A673 (cell line): ENCODE data around the gene IMMP2L. TPM values are rescaled to one million over a fixed set of nuclear protein-coding genes. Genes with fewer than 3 reads are reported as not detected.
A peak's percentile ranks its signal among the peaks of the same experiment; 100 is the strongest.

Experiments used
- BruUV-seq: library from RNA; stranded (reverse); fragments of 400-500 nt; replicated peaks from 2 replicates; lab custom pipeline; 2021; lab: Mats Ljungman, UMichigan
- CTCF ChIA-PET: fragments of 300-600 bp; sonication (Branson Sonifier 250); formaldehyde crosslinking; loops from one replicate; lab custom pipeline; 2022; ENCODE audit warnings: antibody characterized with exemption; lab: Charles Lee
- POLR2A ChIA-PET: fragments of 300-600 bp; sonication (Branson Sonifier 250); formaldehyde crosslinking; loops from one replicate; lab custom pipeline; 2022; ENCODE audit warnings: antibody characterized with exemption; ENCODE audit not compliant: low non-redundant PET; lab: Charles Lee
- DNase-seq: peaks from one replicate; pipeline ENCODE4 v3.0.0-alpha.2; 2015; ENCODE audit warnings: low spot score
- H3K27ac ChIP-seq: fragments of 200-600 bp; sonication (generic); 2 replicates; pipeline ENCODE4 v1.5.1; 2016; ENCODE audit warnings: mixed run types, low read depth, mild to moderate bottlenecking, mixed read lengths, antibody characterized with exemption, low read length; ENCODE audit not compliant: poor library complexity, severe bottlenecking
- H3K27me3 ChIP-seq: fragments of 200-600 bp; sonication (generic); replicated peaks from 2 replicates; pipeline ENCODE4 v1.6.1; 2017; ENCODE audit warnings: mixed run types, low read depth, mild to moderate bottlenecking, mixed read lengths, antibody characterized with exemption, low read length; ENCODE audit not compliant: insufficient read depth, poor library complexity
- H3K36me3 ChIP-seq: fragments of 200-600 bp; sonication (generic); 2 replicates; pipeline ENCODE4 v1.6.1; 2016; ENCODE audit warnings: mixed run types, mild to moderate bottlenecking, mixed read lengths, antibody characterized with exemption, low read length; ENCODE audit not compliant: insufficient read depth, poor library complexity, severe bottlenecking
- H3K4me1 ChIP-seq: fragments of 200-600 bp; sonication (generic); 2 replicates; pipeline ENCODE4 v1.6.1; 2017; ENCODE audit warnings: mixed run types, mild to moderate bottlenecking, mixed read lengths, antibody characterized with exemption, low read length; ENCODE audit not compliant: insufficient read depth, poor library complexity, severe bottlenecking
- H3K4me3 ChIP-seq: fragments of 200-600 bp; sonication (generic); 2 replicates; pipeline ENCODE4 v1.5.1; 2016; ENCODE audit warnings: low read depth, mixed run types, mild to moderate bottlenecking, mixed read lengths, low read length; ENCODE audit not compliant: poor library complexity, severe bottlenecking
- H3K9me3 ChIP-seq: fragments of 200-600 bp; sonication (generic); 2 replicates; pipeline ENCODE4 v1.6.1; 2016; ENCODE audit warnings: mixed run types, low read depth, mild to moderate bottlenecking, mixed read lengths, antibody characterized with exemption, low read length; ENCODE audit not compliant: poor library complexity, severe bottlenecking
- CTCF ChIP-seq: fragments of 300-800, 200-600 bp; sonication (generic); conservative IDR thresholded peaks from 2 replicates; pipeline ENCODE4 v1.5.1; 2017; ENCODE audit warnings: low read depth, mild to moderate bottlenecking, antibody characterized with exemption, low read length, moderate library complexity, mixed read lengths
- EZH2 ChIP-seq: fragments of 200-600 bp; sonication (generic); IDR thresholded peaks from 2 replicates; pipeline ENCODE4 v1.6.1; 2017; ENCODE audit warnings: borderline replicate concordance, low read depth, mild to moderate bottlenecking, mixed read lengths, antibody characterized with exemption, low read length; ENCODE audit not compliant: poor library complexity, severe bottlenecking
- intact Hi-C: fragments of 100-400 bp; cut with micrococcal nuclease; formaldehyde crosslinking; loops from one replicate; pipeline ENCODE4 v1.10.0; 2022; ENCODE audit not compliant: unreplicated experiment
- total RNA-seq: library from RNA; stranded (reverse); gene quantifications from 2 replicates; pipeline ENCODE4 v1.2.3, GENCODE V29; 2021

Gene IMMP2L
- total RNA-seq, 1 experiment from 2014 or later, result 10.0 TPM

- Histone ChIP-seq H3K27ac (no peak overlapping the region), H3K4me3 (no peak overlapping the region), H3K4me1 (peaks cover 6% of the 10 kb centered on the region), H3K36me3 (no peaks in the 10 kb centered on the region), H3K27me3 (no peaks in the 10 kb centered on the region), H3K9me3 (no peaks in the 10 kb centered on the region)
- no TSS peak for BruUV-seq
- POLR2A ChIA-PET, result no interaction called here
- DNase-seq, result peak; percentile 43
- intact Hi-C loops, result no loop called here
- CTCF ChIA-PET, result no interaction called here
- TF ChIP-seq EZH2 (no peak), CTCF (no peak)
Measured at GRCh38 chr7:111357691-111358090, 204.6 kb downstream of the IMMP2L start.

DNA sequence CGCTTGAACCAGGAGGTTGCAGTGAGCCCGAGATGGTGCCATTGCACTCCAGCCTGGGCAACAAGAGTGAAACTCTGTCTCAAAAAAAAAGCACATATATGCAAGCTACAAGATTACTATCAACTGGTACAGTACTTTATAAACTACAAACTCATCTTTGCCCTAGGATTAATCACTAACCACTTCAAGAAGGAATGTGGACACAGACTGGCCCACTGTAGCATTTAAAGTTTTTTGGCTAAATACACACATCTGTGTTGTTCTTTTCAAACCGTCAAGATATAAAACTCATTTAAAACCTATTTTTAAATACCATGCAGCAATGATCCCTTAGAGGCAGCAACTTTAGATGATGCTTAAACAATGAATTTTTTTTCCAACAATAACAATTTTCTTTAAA is 205.4 kb downstream of the IMMP2L start:
- no peaks in the 10 kb centered on the region for H3K9me3 ChIP-seq
- no peaks in the 10 kb centered on the region for H3K36me3 ChIP-seq
- CTCF ChIA-PET, result no interaction called here
- BruUV-seq, result no TSS peak
- TF ChIP-seq CTCF (no peak), EZH2 (no peak)
- DNase-seq, result no peak
- peaks cover 4% of the 10 kb centered on the region for H3K4me1 ChIP-seq
- no peak overlapping the region for H3K4me3 ChIP-seq
- intact Hi-C loops, result no loop called here
- POLR2A ChIA-PET, result no interaction called here
- H3K27me3 ChIP-seq, result no peaks in the 10 kb centered on the region
- no peak overlapping the region for H3K27ac ChIP-seq

DNA sequence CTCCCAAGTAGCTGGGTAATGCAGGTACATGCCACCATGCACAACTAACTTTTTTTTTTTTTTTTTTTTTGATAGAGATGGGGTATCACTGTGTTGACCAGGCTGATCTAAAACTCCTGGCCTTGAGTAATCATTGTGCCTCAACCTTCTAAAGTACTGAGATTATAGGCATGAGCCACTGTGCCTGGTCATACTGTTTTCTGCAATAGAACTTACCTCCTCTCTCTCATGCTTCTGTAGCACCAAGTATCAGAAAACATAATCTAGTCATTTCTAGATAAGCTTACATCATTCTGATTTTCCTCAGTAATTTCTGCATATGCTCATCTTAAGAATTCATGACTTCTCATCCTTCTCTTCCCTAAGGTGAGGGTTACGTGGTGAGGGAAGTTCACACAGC is 210.0 kb downstream of the IMMP2L start:
- ChIA-PET POLR2A (no interaction called here), CTCF (no interaction called here)
- TF ChIP-seq CTCF, result no peak
- no peak for TF ChIP-seq EZH2
- intact Hi-C loops, result no loop called here
- Histone ChIP-seq H3K36me3 (no peaks in the 10 kb centered on the region), H3K9me3 (no peaks in the 10 kb centered on the region), H3K4me1 (peaks cover 3% of the 10 kb centered on the region), H3K27me3 (no peaks in the 10 kb centered on the region), H3K27ac (no peak overlapping the region), H3K4me3 (no peak overlapping the region)
- BruUV-seq, result no TSS peak
- no peak for DNase-seq
